Activated CD8-positive, alpha-beta T cell treated with anti-CD3 and anti-CD28 coated beads for 36 hours (primary cell): ENCODE results near the gene ST3GAL6. TPM values are rescaled to one million over a fixed set of nuclear protein-coding genes. Genes with fewer than 3 reads are reported as not detected.

Experiments
- ATAC-seq: fragments of 200-7000 bp; cut with Tn5 transposase; one replicate; pipeline ENCODE4 v1.10.0; 2021; ENCODE audit warnings: mild to moderate bottlenecking, moderate library complexity
- CTCF ChIA-PET: fragments of 350-600 bp; sonication (Branson Sonifier 250); formaldehyde crosslinking; loops from one replicate; lab custom pipeline; 2021; ENCODE audit warnings: antibody characterized with exemption; lab: Charles Lee
- POLR2A ChIA-PET: fragments of 350-600 bp; sonication (Branson Sonifier 250); formaldehyde crosslinking; loops from one replicate; lab custom pipeline; 2021; ENCODE audit warnings: antibody characterized with exemption; lab: Charles Lee
- DNase-seq: peaks from one replicate; pipeline ENCODE4 v3.0.0-alpha.2; 2020
- H3K27ac Mint-ChIP-seq: one replicate; pipeline ENCODE4 v1.8.0; 2021; ENCODE audit warnings: mild to moderate bottlenecking, mixed read lengths
- H3K27me3 Mint-ChIP-seq: one replicate; pipeline ENCODE4 v1.8.0; 2021; ENCODE audit warnings: mixed read lengths
- H3K36me3 Mint-ChIP-seq: one replicate; pipeline ENCODE4 v1.8.0; 2021; ENCODE audit warnings: low read depth, mixed read lengths
- H3K4me1 Mint-ChIP-seq: one replicate; pipeline ENCODE4 v1.8.0; 2021; ENCODE audit warnings: low read depth, mixed read lengths
- H3K4me3 Mint-ChIP-seq: one replicate; pipeline ENCODE4 v1.8.0; 2021; ENCODE audit warnings: mild to moderate bottlenecking, moderate library complexity, mixed read lengths
- H3K9me3 Mint-ChIP-seq: one replicate; pipeline ENCODE4 v1.8.0; 2021; ENCODE audit warnings: mixed read lengths
- intact Hi-C: fragments of 100-400 bp; cut with micrococcal nuclease; formaldehyde crosslinking; loops from one replicate; pipeline ENCODE4 v1.10.0; 2022
- total RNA-seq, 2 experiments: library from RNA; stranded (reverse); gene quantifications; one replicate each; pipeline ENCODE4 v1.2.3, GENCODE V29; 2021
- TF ChIP-seq, protein P1 (sequence below): fragments of 200-600 bp; IDR thresholded peaks from one replicate; pipeline ENCODE4 v1.8.0; 2022; ENCODE audit warnings: antibody characterized with exemption, mild to moderate bottlenecking

ST3GAL6 gene
- total RNA-seq, 2 experiments from 2014 or later = not detected

DNA sequence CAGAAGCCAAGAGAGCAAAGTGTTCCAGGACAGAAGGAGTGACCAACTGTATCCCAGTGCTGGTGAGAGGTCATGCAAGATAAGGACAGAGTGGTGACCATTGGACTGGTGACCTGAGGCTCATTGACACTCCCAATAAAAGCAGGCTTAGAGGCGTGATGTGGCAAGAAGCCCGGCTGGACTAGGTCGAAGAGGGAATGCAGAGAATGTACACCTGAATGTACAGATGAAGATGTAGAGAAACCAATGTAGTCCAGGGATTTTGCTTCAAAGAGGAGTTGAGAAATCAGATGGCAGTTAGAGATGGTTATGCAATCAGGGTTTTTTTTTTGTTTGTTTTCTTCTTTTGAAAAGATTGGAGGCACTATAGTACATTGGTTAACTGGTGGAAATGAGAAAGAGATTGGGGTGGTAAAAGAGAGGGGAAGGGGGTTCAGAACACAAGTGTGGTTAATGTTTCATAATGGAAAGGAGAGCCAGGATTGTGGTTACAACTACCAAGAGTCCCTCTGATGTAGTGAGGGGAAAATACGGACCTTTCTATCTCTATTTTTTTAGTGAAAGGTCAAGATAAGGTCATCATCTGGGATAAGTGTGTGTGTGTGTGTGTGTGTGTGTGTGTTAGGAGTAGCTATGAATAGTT is 23.3 kb downstream of the ST3GAL6 start:
- H3K27me3 Mint-ChIP-seq = peaks cover 7% of the 10 kb centered on the region
- no peaks in the 10 kb centered on the region for H3K9me3 Mint-ChIP-seq
- ChIA-PET POLR2A (no interaction called here), CTCF (no interaction called here)
- H3K4me1 Mint-ChIP-seq = no peaks in the 10 kb centered on the region
- H3K4me3 Mint-ChIP-seq = no peak overlapping the region
- H3K36me3 Mint-ChIP-seq = no peaks in the 10 kb centered on the region
- H3K27ac Mint-ChIP-seq = no peak overlapping the region
- TF ChIP-seq, protein P1, sequence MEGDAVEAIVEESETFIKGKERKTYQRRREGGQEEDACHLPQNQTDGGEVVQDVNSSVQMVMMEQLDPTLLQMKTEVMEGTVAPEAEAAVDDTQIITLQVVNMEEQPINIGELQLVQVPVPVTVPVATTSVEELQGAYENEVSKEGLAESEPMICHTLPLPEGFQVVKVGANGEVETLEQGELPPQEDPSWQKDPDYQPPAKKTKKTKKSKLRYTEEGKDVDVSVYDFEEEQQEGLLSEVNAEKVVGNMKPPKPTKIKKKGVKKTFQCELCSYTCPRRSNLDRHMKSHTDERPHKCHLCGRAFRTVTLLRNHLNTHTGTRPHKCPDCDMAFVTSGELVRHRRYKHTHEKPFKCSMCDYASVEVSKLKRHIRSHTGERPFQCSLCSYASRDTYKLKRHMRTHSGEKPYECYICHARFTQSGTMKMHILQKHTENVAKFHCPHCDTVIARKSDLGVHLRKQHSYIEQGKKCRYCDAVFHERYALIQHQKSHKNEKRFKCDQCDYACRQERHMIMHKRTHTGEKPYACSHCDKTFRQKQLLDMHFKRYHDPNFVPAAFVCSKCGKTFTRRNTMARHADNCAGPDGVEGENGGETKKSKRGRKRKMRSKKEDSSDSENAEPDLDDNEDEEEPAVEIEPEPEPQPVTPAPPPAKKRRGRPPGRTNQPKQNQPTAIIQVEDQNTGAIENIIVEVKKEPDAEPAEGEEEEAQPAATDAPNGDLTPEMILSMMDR = no peak
- ATAC-seq (no peak), DNase-seq (no peak)
- intact Hi-C loops = no loop called here

DNA sequence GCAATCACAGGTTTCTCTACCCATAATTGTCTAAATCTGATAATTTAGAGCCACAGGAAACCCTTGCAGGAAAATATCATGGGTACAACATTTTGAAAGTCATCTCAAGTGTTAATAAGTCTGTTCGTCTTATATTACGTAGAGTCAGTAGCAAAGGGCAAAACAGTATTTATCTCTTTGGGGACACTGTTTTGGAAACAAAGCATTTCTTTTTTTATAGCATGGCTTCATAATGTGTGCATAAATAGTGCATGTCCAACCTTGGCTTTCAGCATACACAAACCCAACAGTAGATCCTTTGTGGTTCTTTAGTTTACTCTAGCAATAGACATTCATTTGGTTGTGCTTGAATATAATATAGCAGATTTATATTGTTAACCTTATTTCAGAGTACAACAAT is 24.0 kb downstream of the ST3GAL6 start:
- Mint-ChIP-seq H3K27ac (no peak overlapping the region), H3K4me1 (no peaks in the 10 kb centered on the region), H3K9me3 (no peaks in the 10 kb centered on the region), H3K36me3 (no peaks in the 10 kb centered on the region), H3K27me3 (peaks cover 7% of the 10 kb centered on the region), H3K4me3 (no peak overlapping the region)
- intact Hi-C loops = no loop called here
- DNase-seq = no peak
- TF ChIP-seq, protein P1 = no peak
- POLR2A ChIA-PET = no interaction called here
- CTCF ChIA-PET = no interaction called here
- no peak for ATAC-seq

DNA sequence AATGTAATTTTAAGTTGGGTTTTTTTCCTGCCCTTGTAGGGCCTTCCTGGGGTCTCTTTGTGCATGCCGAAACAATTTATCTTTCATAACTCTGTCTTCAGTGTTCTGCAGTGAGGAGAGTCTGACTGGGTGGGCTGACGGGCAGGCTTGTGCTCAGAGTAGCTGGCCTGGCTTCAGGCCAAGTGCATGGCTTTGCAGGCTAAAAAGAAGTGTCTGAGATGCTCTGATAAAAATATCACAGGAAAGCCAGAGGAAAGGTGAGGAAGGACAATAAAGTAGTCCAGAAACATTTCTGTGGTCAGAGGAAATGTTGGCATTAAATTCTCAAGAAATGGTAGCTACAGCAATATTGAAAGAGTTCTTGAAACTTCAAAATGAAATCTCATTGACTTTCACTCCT is 25.5 kb downstream of the ST3GAL6 start:
- POLR2A ChIA-PET = no interaction called here
- H3K4me3 Mint-ChIP-seq = no peak overlapping the region
- CTCF ChIA-PET = no interaction called here

DNA sequence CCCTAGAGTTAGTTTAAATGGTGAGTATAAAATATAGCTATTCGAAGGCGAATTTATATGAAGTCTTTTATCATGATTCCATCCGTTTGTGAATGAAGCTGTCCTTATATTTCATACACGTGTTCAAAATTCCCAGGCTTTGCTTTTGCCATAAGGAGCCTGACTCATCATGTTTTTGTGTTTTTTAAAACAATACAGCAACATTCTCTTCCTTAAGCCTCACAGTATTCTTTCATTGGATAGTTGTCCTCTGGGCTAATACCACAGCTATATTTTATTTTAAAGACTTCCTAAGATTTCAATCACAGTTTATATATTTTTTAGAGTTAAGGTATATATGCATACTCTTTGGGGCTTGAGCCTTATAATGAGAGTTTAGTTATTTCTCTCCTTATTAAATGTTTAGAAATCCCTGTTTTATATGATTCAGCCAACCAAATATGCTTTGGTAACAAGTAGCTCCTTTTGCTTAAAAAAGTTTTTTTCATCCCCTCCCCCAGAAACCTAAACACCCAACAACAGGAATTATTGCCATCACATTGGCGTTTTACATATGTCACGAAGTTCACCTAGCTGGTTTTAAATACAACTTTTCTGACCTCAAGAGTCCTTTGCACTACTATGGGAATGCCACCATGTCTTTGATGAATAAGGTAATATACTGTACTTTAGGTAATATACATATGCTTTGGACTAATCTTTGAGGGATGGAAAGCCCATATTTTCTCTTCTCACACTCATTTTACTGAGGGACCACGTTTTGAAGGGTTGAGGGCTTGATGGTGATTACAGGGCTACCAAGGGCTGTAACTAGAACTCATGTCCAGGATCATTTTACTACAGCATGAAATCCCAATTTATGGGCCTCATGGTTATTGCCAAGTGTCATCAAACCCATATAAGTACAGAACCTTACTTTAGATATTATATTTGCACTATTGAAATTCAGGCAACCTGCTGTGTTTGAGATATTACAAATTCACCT is 28.5 kb downstream of the ST3GAL6 start:
- intact Hi-C loops = no loop called here
- Mint-ChIP-seq H3K27ac (no peak overlapping the region), H3K9me3 (no peaks in the 10 kb centered on the region), H3K4me1 (no peaks in the 10 kb centered on the region), H3K27me3 (peaks cover under 1% of the 10 kb centered on the region), H3K4me3 (no peak overlapping the region), H3K36me3 (no peaks in the 10 kb centered on the region)
- TF ChIP-seq, protein P1 = no peak
- ATAC-seq (no peak), DNase-seq (no peak)
- POLR2A ChIA-PET = no interaction called here
- CTCF ChIA-PET = interaction anchor here (1.3 kb wide), 1 partner anchor 12 kb away, joined by 4 read pairs; no protein-coding TSS in a partner anchor

More for the DNA sequence above, 25.5 kb downstream of the ST3GAL6 start:
- H3K4me1 Mint-ChIP-seq = no peaks in the 10 kb centered on the region
- intact Hi-C loops = no loop called here
- H3K36me3 Mint-ChIP-seq = no peaks in the 10 kb centered on the region
- TF ChIP-seq, protein P1 = no peak
- no peak overlapping the region for H3K27ac Mint-ChIP-seq
- ATAC-seq (no peak), DNase-seq (no peak)
- peaks cover 7% of the 10 kb centered on the region for H3K27me3 Mint-ChIP-seq
- H3K9me3 Mint-ChIP-seq = no peaks in the 10 kb centered on the region

DNA sequence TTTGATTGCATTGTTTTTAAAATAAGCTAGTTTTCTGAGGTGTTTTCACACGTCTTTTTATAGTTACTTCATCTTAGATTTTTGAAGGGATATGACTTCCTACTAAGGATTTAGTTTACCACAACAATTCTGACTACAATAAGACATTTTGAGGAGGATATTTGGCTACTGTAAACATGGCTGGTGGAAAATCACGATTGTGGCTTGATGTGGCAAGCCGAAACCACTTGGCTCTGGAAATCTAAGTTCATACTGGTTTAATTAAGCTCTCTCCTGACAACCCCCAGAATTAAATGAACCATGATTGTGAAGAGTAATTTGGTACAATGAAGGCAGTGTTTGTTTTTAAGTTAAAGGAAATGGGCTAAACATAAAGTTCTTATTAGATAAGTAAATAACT is 30.8 kb downstream of the ST3GAL6 start:
- intact Hi-C loops = no loop called here
- POLR2A ChIA-PET = no interaction called here

More for the DNA sequence above, 30.8 kb downstream of the ST3GAL6 start:
- no peak overlapping the region for H3K4me3 Mint-ChIP-seq
- H3K27ac Mint-ChIP-seq = no peak overlapping the region
- H3K9me3 Mint-ChIP-seq = no peaks in the 10 kb centered on the region
- no peaks in the 10 kb centered on the region for H3K27me3 Mint-ChIP-seq
- CTCF ChIA-PET = interaction anchor here (1.3 kb wide), 1 partner anchor 23 kb away, joined by 4 read pairs; no protein-coding TSS in a partner anchor
- H3K4me1 Mint-ChIP-seq = no peaks in the 10 kb centered on the region
- TF ChIP-seq, protein P1 = no peak
- no peak for ATAC-seq
- no peaks in the 10 kb centered on the region for H3K36me3 Mint-ChIP-seq
- DNase-seq = no peak
